Uterus (tissue), 2 donors: ENCODE measurements around the gene ARHGEF19.

Experiments used
- CTCF ChIP-seq, 4 experiments: fragments of 200-600 bp in 2 of 4; fragments of 450-650 bp in 2 of 4; sonication (generic) in 2 of 4; IDR thresholded peaks; one replicate each; pipeline ENCODE4 v1.5.1; 2016 to 2019; ENCODE audit warnings: antibody characterized with exemption in 4 of 4, mild to moderate bottlenecking in 2 of 4, moderate library complexity in 1 of 4
- POLR2A ChIP-seq, 2 donors: fragments of 450-650 bp; IDR thresholded peaks; one replicate each; pipeline ENCODE4 v1.6.1; 2016; ENCODE audit warnings: antibody characterized with exemption in 2 of 2, mild to moderate bottlenecking in 1 of 2, moderate library complexity in 1 of 2

GRCh38 chr1:16237343-16237830 lies 24.9 kb upstream of the ARHGEF19 start:
- TF ChIP-seq CTCF (IDR thresholded peaks at IDR 0.05) (no peak), POLR2A (IDR thresholded peaks at IDR 0.05) (no peak)
